ENCODE measurements around the gene SMOC2. TPM values are rescaled to one million over a fixed set of nuclear protein-coding genes. Genes with fewer than 3 reads are reported as not detected.
"Not testable (repeated sequence)": the region's sequence is repeated elsewhere in the genome, so short reads cannot be mapped to it uniquely, and the experiment has no call there.

SMOC2 gene
- total RNA-seq, 2 donors from 2014 or later, result 17.8 to 167 TPM

GRCh38 chr6:168699631-168700295 lies 258.8 kb downstream of the SMOC2 start:
- Histone ChIP-seq H3K27me3 (replicated peaks; ENCODE audit: insufficient read depth) (no peaks in the 10 kb centered on the region), H3K27ac (no peak overlapping the region), H3K4me1 (replicated peaks) (no peaks in the 10 kb centered on the region), H3K4me3 (no peak overlapping the region), H3K9me3 (no peaks in the 10 kb centered on the region), H3K36me3 (no peaks in the 10 kb centered on the region)
- TF ChIP-seq POLR2AphosphoS5 (IDR thresholded peaks at IDR 0.05) (peak; percentile 52), CTCF (IDR thresholded peaks at IDR 0.05) (no peak)
- intact Hi-C loops (cut with DNase I), result loop anchor here (10.0 kb wide), 1 partner anchor 135 kb away; no protein-coding TSS in a partner anchor
- peak; percentile 20 for DNase-seq (ENCODE audit: low spot score)
- WGBS, result 29% methylated on average over 15 of the region's 15 CpGs

GRCh38 chr6:168700880-168701279 lies 259.9 kb downstream of the SMOC2 start:
- no peaks in the 10 kb centered on the region for H3K36me3 ChIP-seq
- DNase-seq (ENCODE audit: low spot score), result no peak
- TF ChIP-seq POLR2A (IDR thresholded peaks at IDR 0.05) (no peak), POLR2AphosphoS5 (IDR thresholded peaks at IDR 0.05) (no peak), CTCF (IDR thresholded peaks at IDR 0.05) (no peak)
- H3K27me3 ChIP-seq (replicated peaks; ENCODE audit: insufficient read depth), result no peaks in the 10 kb centered on the region
- H3K4me1 ChIP-seq (replicated peaks), result no peaks in the 10 kb centered on the region
- no peaks in the 10 kb centered on the region for H3K9me3 ChIP-seq
- WGBS, result 86% methylated on average over 8 of the region's 8 CpGs
- H3K4me3 ChIP-seq, result no peak overlapping the region
- H3K27ac ChIP-seq, result no peak overlapping the region
- intact Hi-C loops (cut with DNase I), result no loop called here

- no peaks in the 10 kb centered on the region for H3K36me3 ChIP-seq
- 73% methylated on average over 16 of the region's 16 CpGs for WGBS
Measured at GRCh38 chr6:168703990-168704389, 263.0 kb downstream of the SMOC2 start.

DNA sequence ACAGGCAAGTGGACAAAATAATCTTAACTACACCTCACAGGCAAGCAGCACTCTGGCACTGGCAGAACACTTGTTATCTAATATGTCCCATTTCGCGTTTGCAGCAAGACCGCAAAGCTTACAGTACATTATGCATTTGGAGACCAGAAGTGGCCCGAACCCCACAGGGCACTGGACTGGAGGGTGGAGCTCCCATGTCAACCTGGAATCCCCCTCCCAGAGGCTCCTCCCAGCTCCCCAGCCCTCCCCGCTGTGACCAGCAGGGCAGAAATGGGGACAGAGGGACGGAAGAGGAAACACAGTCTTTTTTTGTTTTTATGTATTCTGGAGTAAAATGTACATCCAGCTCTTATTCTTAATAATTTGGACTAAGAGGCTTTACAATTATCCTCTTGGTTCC lies 263.7 kb downstream of the SMOC2 start:
- intact Hi-C loops (cut with DNase I), result no loop called here
- no peaks in the 10 kb centered on the region for H3K4me1 ChIP-seq (replicated peaks)
- H3K27me3 ChIP-seq (replicated peaks; ENCODE audit: insufficient read depth), result no peaks in the 10 kb centered on the region
- H3K27ac ChIP-seq, result no peak overlapping the region
- no peak overlapping the region for H3K4me3 ChIP-seq
- H3K9me3 ChIP-seq, result no peaks in the 10 kb centered on the region
- TF ChIP-seq POLR2A (IDR thresholded peaks at IDR 0.05) (no peak), CTCF (IDR thresholded peaks at IDR 0.05) (no peak), POLR2AphosphoS5 (IDR thresholded peaks at IDR 0.05) (no peak)
- 96% methylated on average over 6 of the region's 6 CpGs for WGBS
- no peak for DNase-seq (ENCODE audit: low spot score)
- no peaks in the 10 kb centered on the region for H3K36me3 ChIP-seq

More at GRCh38 chr6:168703990-168704389, 263.0 kb downstream of the SMOC2 start:
- intact Hi-C loops (cut with DNase I), result no loop called here
- H3K27me3 ChIP-seq (replicated peaks; ENCODE audit: insufficient read depth), result no peaks in the 10 kb centered on the region
- no peak overlapping the region for H3K4me3 ChIP-seq
- no peak overlapping the region for H3K27ac ChIP-seq
- DNase-seq (ENCODE audit: low spot score), result no peak
- H3K4me1 ChIP-seq (replicated peaks), result no peaks in the 10 kb centered on the region
- TF ChIP-seq POLR2AphosphoS5 (IDR thresholded peaks at IDR 0.05) (no peak), POLR2A (IDR thresholded peaks at IDR 0.05) (no peak), CTCF (IDR thresholded peaks at IDR 0.05) (no peak)
- no peaks in the 10 kb centered on the region for H3K9me3 ChIP-seq

GRCh38 chr6:168705271-168705670 lies 264.3 kb downstream of the SMOC2 start:
- H3K27ac ChIP-seq; intact Hi-C loops (cut with DNase I); H3K4me3 ChIP-seq; H3K36me3 ChIP-seq; H3K27me3 ChIP-seq (replicated peaks; ENCODE audit: insufficient read depth); DNase-seq (ENCODE audit: low spot score); H3K9me3 ChIP-seq; H3K4me1 ChIP-seq (replicated peaks): not testable (repeated sequence)
- WGBS, result 96% methylated on average over 13 of the region's 16 CpGs

Data from prostate gland (tissue), 2 donors.